Kasumi-1 (cell line): ENCODE results near the gene NBEA.
A peak's percentile ranks its signal among the peaks of the same experiment; 100 is the strongest.
"Not testable (repeated sequence)": the region's sequence is repeated elsewhere in the genome, so short reads cannot be mapped to it uniquely, and the experiment has no call there.

ENCODE experiments used
- DNase-seq, 2 experiments: peaks; one replicate each; lab custom pipeline; 2025; lab: John Stamatoyannopoulos, UW

The NBEA gene

DNA sequence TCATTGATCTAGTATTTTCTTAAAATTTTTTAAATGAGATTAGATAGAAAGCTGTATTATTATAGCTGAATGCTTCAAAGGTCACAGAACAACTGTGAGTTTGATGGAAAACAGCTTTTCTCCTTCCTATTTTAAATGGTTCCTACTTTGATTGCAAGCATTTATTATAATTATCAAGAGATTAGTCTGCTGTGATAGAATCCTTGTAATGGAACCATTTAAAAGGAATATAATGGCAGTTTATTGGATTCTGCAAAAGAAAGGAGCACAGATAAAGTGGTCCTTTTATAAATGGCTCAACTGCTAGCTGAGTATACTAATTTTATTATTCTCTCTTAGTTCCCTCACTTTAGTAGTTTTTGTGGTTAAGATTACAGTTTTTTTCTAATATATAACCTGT, 447.5 kb downstream of the NBEA start:
- no peak for DNase-seq

DNA sequence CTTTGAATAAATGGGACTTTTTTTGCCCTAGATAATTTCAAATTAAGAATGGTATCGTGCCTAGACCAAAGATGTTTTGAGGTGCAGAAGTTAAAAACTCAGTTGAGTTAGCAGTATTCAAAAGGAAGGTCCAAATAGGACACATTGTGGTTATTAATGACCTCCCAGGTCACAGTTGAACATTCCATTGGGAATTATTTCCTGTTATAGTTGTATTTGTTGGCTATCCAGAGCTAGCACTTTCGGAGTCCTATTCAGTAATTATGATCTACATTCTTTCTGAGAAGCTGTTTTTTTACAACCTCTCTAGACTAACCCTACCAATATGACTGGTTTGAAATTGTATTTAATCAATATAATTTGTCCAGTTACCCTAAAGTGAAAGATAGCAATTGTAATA, 450.7 kb downstream of the NBEA start:
- DNase-seq: no peak

GRCh38 chr13:35393886-35394285, 451.8 kb downstream of the NBEA start:
- no peak for DNase-seq

DNA sequence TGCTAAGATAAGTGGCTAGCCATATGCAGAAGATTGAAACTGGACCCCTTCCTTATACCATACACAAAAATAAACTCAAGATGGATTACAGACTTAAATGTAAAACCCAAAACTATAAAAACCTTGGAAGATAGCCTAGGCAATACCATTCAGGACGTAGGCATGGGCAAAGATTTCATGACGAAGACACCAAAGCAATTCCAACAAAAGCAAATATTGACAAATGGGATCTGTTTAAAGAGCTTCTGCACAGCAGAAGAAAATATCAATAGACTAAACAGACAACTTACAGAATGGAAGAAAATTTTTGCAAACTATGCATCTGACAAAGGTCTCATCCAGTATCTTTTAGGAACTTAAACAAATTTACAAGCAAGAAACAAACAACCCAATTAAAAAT, 466.2 kb downstream of the NBEA start:
- not testable (repeated sequence) for DNase-seq

- no peak for DNase-seq
Observed at GRCh38 chr13:35411059-35411744, 469.1 kb downstream of the NBEA start.

- DNase-seq: no peak
Observed at GRCh38 chr13:35448465-35448864, 506.4 kb downstream of the NBEA start.

DNA sequence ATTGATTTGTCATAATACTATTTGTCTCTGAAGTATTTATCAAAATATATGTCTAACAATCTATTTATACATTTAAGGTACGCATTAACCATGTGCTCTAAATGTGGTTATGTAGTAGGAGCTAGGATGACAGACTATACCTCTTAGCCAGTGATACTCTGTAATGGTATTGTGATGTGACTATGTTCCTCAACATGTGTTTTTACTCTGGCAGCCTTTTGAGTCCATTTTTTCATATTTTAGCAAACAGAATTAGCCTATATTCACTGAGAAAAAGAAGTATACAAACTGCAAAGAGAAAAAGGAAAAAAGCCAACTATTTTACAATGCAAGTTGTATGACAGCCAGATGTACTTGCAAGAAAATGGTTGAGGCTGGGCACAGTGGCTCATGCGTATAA, 507.8 kb downstream of the NBEA start:
- DNase-seq: no peak

- DNase-seq: no peak
Observed at GRCh38 chr13:35455022-35455421, 513.0 kb downstream of the NBEA start.

DNA sequence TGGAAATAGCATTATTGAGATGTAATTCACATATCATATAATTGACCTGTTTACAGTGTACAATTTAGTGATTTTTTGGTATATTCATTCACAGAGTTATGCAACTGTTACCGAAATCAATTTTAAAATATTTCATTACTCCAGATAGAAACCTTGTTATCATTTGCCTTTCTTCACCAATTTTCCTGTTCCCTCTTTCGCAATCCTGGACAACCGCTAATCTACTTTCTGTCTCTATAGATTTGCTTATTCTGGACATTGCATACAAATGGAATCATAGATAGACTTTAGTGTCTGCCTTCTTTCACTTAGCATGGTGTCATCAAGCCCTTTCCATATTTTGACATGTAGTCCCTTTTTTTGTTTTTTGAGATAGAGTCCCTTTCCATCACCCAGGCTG, 515.2 kb downstream of the NBEA start:
- DNase-seq: no peak

DNA sequence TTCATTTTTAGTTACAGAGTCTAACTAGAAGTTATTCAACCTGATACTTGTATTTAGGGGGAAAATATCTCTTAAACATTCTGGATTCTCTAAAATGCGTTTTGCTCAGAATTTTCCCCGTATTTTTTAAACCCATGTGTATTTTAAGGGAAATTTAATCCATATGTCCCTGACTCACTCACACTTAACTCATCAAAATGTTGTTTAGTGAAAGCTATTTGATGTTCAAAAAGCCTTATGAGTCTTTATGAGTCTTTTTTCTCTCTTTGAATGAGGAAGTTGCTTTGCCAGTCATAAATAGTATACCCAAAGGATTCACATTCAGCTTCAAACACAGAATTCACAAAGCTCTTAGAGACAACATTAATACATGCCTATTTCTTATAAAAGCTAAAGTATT, 518.0 kb downstream of the NBEA start:
- no peak for DNase-seq

GRCh38 chr13:35465371-35465770, 523.3 kb downstream of the NBEA start:
- DNase-seq: no peak

GRCh38 chr13:35468195-35468594, 526.1 kb downstream of the NBEA start:
- DNase-seq: no peak

- DNase-seq: no peak
Observed at GRCh38 chr13:35469806-35470525, 527.9 kb downstream of the NBEA start.

DNA sequence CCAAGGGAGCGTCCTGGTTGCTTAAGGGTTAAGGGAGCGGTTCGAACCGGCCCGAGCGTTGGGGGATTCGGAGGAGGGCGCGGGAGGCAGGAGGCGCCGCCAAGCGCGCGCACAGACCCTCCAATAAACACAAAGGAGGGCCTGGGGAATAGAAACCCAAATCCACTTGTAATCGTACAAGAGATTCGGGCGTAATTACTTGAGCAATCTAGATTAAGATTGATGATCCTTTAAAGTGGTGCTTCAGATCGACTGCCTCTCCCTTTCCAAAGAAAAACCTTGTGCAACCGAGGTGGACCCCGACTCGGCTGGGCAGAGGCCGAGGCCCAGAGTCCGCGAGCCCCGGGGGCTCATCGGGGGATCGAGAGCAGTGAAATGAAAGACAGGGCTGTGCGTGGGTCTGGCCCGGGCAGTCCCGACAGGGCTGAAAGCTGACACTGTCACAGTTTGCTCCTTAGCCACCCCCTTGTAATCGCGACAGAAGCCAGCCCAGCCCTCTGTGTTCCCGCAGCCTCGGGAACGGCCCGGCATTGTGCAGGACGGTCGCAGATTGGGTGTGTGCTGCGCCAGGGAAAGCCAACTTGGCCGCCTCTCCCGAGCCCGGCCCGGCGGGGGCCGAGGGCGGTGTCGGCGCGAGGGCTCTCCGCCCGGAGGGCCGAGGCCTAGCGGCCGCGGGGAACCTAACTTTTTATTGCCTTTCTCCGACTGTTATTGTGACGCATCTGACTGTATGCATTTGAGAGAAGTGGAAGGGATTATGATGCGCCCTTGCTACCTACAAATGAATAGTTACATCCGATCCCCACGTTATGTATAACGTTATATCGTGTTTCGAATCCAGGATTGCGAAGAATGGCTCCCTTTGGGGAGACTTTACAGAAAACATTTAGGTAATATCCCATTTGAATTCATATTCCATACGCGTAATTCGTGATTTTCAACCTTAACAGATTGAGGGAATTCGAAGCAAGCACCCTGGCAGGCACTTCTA, 528.9 kb downstream of the NBEA start:
- DNase-seq: no peak

GRCh38 chr13:35471706-35472322, 529.7 kb downstream of the NBEA start:
- DNase-seq: no peak

- no peak for DNase-seq
Observed at GRCh38 chr13:35472323-35472881, 530.3 kb downstream of the NBEA start.

GRCh38 chr13:35473206-35473775, 531.2 kb downstream of the NBEA start:
- no peak for DNase-seq

DNA sequence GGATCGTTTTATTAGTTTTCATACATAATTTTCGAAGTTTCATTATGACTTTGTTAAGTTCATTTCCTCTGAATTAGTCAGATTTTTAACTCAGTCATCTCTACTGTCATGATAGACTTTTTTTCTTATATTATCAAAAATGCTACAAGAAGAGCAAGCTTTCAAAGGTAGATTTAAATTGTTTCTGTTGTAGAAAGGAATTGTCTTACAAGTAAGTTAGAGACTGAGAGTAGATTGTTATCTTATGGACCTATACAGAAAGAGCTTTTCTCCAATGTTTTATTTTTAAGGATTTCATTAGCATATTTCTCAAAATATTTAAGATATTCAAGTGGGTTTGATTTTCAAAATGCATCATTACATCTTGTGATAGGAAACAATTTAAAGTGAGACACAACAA, 531.7 kb downstream of the NBEA start:
- no peak for DNase-seq

DNA sequence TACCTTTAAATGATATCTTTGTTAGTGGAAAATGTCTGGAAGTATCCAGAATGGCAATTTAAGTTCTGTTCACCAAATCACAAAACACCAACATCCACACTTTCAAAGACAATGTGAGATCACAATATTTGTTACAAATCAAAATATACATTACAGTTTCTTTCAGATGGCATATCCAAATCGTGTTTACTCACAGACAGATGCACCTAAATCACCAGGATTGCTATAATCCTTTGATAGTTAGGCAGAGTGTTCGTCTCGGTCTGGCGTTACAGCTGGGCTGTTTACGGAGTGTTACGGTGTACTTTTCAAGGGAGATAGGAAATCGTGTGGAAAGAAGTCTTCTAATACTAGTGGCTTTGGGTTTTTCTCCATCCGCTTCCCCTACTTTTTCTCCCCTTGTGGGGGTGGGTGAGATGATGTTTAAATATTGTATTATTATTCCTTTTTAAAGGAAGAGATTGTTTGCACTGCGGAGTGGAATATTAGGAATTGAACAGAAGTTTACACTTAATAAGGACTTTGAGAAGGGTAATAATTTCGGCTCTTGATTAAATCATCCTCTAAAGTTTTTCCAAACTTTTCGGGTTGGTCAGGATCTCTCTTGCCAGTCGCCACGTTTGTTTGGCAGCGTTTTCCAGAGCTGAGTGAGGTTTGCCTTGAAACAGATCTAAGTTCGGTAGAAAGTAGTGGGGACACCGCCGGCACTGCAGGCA, 532.6 kb downstream of the NBEA start:
- DNase-seq: no peak

- peak; percentile 2 to 22 for DNase-seq
Observed at GRCh38 chr13:35475212-35475959, 533.3 kb downstream of the NBEA start.
